Psoas muscle (tissue), 8 donors: ENCODE data around the gene FAM222A. TPM values are rescaled to one million over a fixed set of nuclear protein-coding genes. Genes with fewer than 3 reads are reported as not detected.

ENCODE experiments used
- ATAC-seq, 4 donors: fragments of 200-7000 bp; cut with Tn5 transposase; one replicate each; pipeline ENCODE4 v1.9.1; 2020; ENCODE audit warnings: moderate library complexity in 3 of 4, mild to moderate bottlenecking in 2 of 4
- DNase-seq, 2 donors: peaks; one replicate each; pipeline ENCODE4 v3.0.0-alpha.2; 2020
- H3K27ac ChIP-seq: fragments of 200-600 bp; one replicate; pipeline ENCODE4 v1.8.0; 2022
- H3K27me3 ChIP-seq, 3 donors: fragments of 200-600 bp in 1 of 3; one replicate each; pipeline versions ENCODE4 v1.6.1 to v1.8.0; 2013 to 2022; ENCODE audit warnings: low read length in 2 of 3, mild to moderate bottlenecking in 2 of 3, moderate library complexity in 1 of 3; ENCODE audit not compliant: insufficient read depth in 3 of 3
- H3K36me3 ChIP-seq, 2 donors: fragments of 200-600 bp in 1 of 2; one replicate each; pipeline versions ENCODE4 v1.6.1 to v1.8.0; 2013 to 2022; ENCODE audit warnings: low read depth in 1 of 2, mild to moderate bottlenecking in 1 of 2, moderate library complexity in 1 of 2; ENCODE audit not compliant: insufficient read depth in 1 of 2
- H3K4me1 ChIP-seq: fragments of 200-600 bp; one replicate; pipeline ENCODE4 v1.8.0; 2022
- H3K4me3 ChIP-seq: fragments of 200-600 bp; one replicate; pipeline ENCODE4 v1.8.0; 2022; ENCODE audit warnings: mild to moderate bottlenecking
- H3K9me3 ChIP-seq: fragments of 200-600 bp; one replicate; pipeline ENCODE4 v1.8.0; 2022
- CTCF ChIP-seq: fragments of 200-600 bp; IDR thresholded peaks from one replicate; pipeline ENCODE4 v1.8.0; 2022; ENCODE audit warnings: antibody characterized with exemption
- WGBS, 3 donors: extraction: QIAGEN DNeasy Blood & Tissue Kit; methylation state at CpG; one replicate each; pipeline versions ENCODE4 v1.1.6 to v1.1.7; 2013; 5-methylcytosine and 5-hydroxymethylcytosine counted together
- intact Hi-C, 2 donors: fragments of 100-400 bp; cut with DNase I; formaldehyde crosslinking; loops; one replicate each; pipeline versions ENCODE4 v1.11.0 to v1.14.2; 2022
- polyA plus RNA-seq, 3 donors: library from polyadenylated mRNA; stranded (reverse); fragments of 200-250 nt; gene quantifications; one replicate each; pipeline ENCODE4 v1.2.3, GENCODE V29; 2013
- total RNA-seq, 4 donors: library from RNA; stranded (reverse); fragmentation: NEBNext Ultra II Directional in 2 of 4; extraction: Animal tissue kit (Norgen Biotek cat#: 25700) in 2 of 4; gene quantifications; one replicate each; pipeline versions ENCODE4 v1.2.1 to v1.2.4, GENCODE V29; 2021 to 2023
- donor health status: healthy with polysubstance abuse.
- donor health status: DM: no; HTN: no; CAD: no; lungs with moderate emphysema.
- donor health status: Bipolar disorder and iron deficiency.
- donor health status: healthy.
- donor health status: DM: yes; HTN: yes; CAD: no.
- donor health status: DM: no; HTN: no; CAD: no.
- donor health status: DM: no; HTN: no; CAD: no.
- donor health status: DM: yes; HTN: yes; CAD: no.

The FAM222A gene
- total and polyA plus RNA-seq, 7 donors = 0.59 to 15.8 (median 5.1) TPM

GRCh38 chr12:109741970-109742703 lies 28.5 kb downstream of the FAM222A start:
- peak; percentile 5 to 7 for DNase-seq

GRCh38 chr12:109743076-109743910 lies 29.7 kb downstream of the FAM222A start:
- H3K4me1 ChIP-seq = no peaks in the 10 kb centered on the region
- no peaks in the 10 kb centered on the region for H3K9me3 ChIP-seq
- no peaks in the 10 kb centered on the region for H3K36me3 ChIP-seq
- ATAC-seq (no peak), DNase-seq (peak; percentile 9 to 38)
- no peak for TF ChIP-seq CTCF
- H3K4me3 ChIP-seq = no peak overlapping the region
- intact Hi-C loops = no loop called here
- WGBS, 3 donors = 89 to 91% (median 89%) methylated on average over 16 to 17 of the region's 17 CpGs
- no peak overlapping the region for H3K27ac ChIP-seq
- H3K27me3 ChIP-seq = no peaks in the 10 kb centered on the region

More at GRCh38 chr12:109741970-109742703, 28.5 kb downstream of the FAM222A start:
- 72 to 80% (median 79%) methylated on average over 13 to 14 of the region's 14 CpGs for WGBS, 3 donors
- Histone ChIP-seq H3K27me3 (no peaks in the 10 kb centered on the region), H3K9me3 (no peaks in the 10 kb centered on the region), H3K27ac (no peak overlapping the region), H3K4me1 (no peaks in the 10 kb centered on the region), H3K4me3 (no peak overlapping the region), H3K36me3 (no peaks in the 10 kb centered on the region)
- TF ChIP-seq CTCF = no peak
- intact Hi-C loops = no loop called here
- ATAC-seq = no peak

GRCh38 chr12:109744026-109744425 lies 30.4 kb downstream of the FAM222A start:
- Histone ChIP-seq H3K4me3 (no peak overlapping the region), H3K4me1 (no peaks in the 10 kb centered on the region), H3K36me3 (no peaks in the 10 kb centered on the region), H3K27ac (no peak overlapping the region), H3K9me3 (no peaks in the 10 kb centered on the region), H3K27me3 (no peaks in the 10 kb centered on the region)
- intact Hi-C loops = no loop called here
- ATAC-seq (no peak), DNase-seq (peak; percentile 3 to 35)
- no peak for TF ChIP-seq CTCF
- WGBS, 3 donors = 93 to 97% (median 96%) methylated on average over 14 of the region's 14 CpGs

- 73 to 83% (median 76%) methylated on average over 8 of the region's 8 CpGs for WGBS, 3 donors
Observed at GRCh38 chr12:109744986-109745942, 31.6 kb downstream of the FAM222A start.

More at GRCh38 chr12:109744986-109745942, 31.6 kb downstream of the FAM222A start:
- no peak for TF ChIP-seq CTCF
- DNase-seq (peak in 1 of 2 donors; percentile 7), ATAC-seq (no peak)
- H3K4me1 ChIP-seq = no peaks in the 10 kb centered on the region
- intact Hi-C loops = no loop called here
- no peak overlapping the region for H3K27ac ChIP-seq
- H3K27me3 ChIP-seq = no peaks in the 10 kb centered on the region
- H3K36me3 ChIP-seq = no peaks in the 10 kb centered on the region
- no peak overlapping the region for H3K4me3 ChIP-seq
- no peaks in the 10 kb centered on the region for H3K9me3 ChIP-seq
